ENCODE results near the gene NHS.

NHS gene

GRCh38 chrX:17374619-17375366, at the start of gene NHS:
TSS of gene NHS (plus strand) at chrX:17375200. CDS start at chrX:17375758, 558 bp downstream.
- no peak for DNase-seq

- no peak for DNase-seq
These were observed 46.2 kb upstream of the NHS start for GRCh38 chrX:17328837-17329236.

- DNase-seq = no peak
These were observed 38.6 kb upstream of the NHS start for GRCh38 chrX:17336377-17336776.

GRCh38 chrX:17355976-17356375, 19.0 kb upstream of the NHS start:
- DNase-seq = no peak

GRCh38 chrX:17359500-17359899, 15.5 kb upstream of the NHS start:
- DNase-seq = no peak

GRCh38 chrX:17361620-17362019, 13.4 kb upstream of the NHS start:
- no peak for DNase-seq

- DNase-seq = no peak
These were observed 7.0 kb upstream of the NHS start for GRCh38 chrX:17368002-17368401.

GRCh38 chrX:17369309-17369708, 5.7 kb upstream of the NHS start:
- DNase-seq = no peak

GRCh38 chrX:17370191-17370590, 4.8 kb upstream of the NHS start:
- no peak for DNase-seq

- no peak for DNase-seq
These were observed 2.9 kb upstream of the NHS start for GRCh38 chrX:17372052-17372451.

- DNase-seq = no peak
These were observed 1.7 kb upstream of the NHS start for GRCh38 chrX:17373337-17373736.

GRCh38 chrX:17375367-17375636, 302 bp downstream of the NHS start:
- no peak for DNase-seq

GRCh38 chrX:17375637-17376430, 834 bp downstream of the NHS start:
- DNase-seq = no peak

- DNase-seq = no peak
These were observed 1.6 kb downstream of the NHS start for GRCh38 chrX:17376431-17377077.

GRCh38 chrX:17377091-17377717, 2.2 kb downstream of the NHS start:
- no peak for DNase-seq

- no peak for DNase-seq
These were observed 2.8 kb downstream of the NHS start for GRCh38 chrX:17377795-17378194.

GRCh38 chrX:17380221-17380620, 5.2 kb downstream of the NHS start:
- no peak for DNase-seq

GRCh38 chrX:17390419-17390850, 15.4 kb downstream of the NHS start:
- DNase-seq = no peak

GRCh38 chrX:17395154-17395553, 20.2 kb downstream of the NHS start:
- no peak for DNase-seq

- no peak for DNase-seq
These were observed 22.1 kb downstream of the NHS start for GRCh38 chrX:17397074-17397473.

- DNase-seq = no peak
These were observed 28.2 kb downstream of the NHS start for GRCh38 chrX:17403189-17403691.

- DNase-seq = no peak
These were observed 29.0 kb downstream of the NHS start for GRCh38 chrX:17403972-17404371.

GRCh38 chrX:17405225-17405969, 30.4 kb downstream of the NHS start:
- no peak for DNase-seq

All from activated CD4-positive, alpha-beta T cell treated with anti-CD3 and anti-CD28 coated beads, Interleukin-2, amount 50 U/mL, for 4 hours (primary cell).